IPS-15b (cell line): Measurements from ENCODE around the gene AP3D1.

Source experiments
- H3K27me3 ChIP-seq: one replicate; pipeline ENCODE4 v1.6.1; 2013; ENCODE audit warnings: low read length; ENCODE audit not compliant: control insufficient read depth, insufficient read depth
- H3K36me3 ChIP-seq: one replicate; pipeline ENCODE4 v1.6.1; 2013; ENCODE audit warnings: low read length; ENCODE audit not compliant: control insufficient read depth, insufficient read depth
- H3K4me1 ChIP-seq: one replicate; pipeline ENCODE4 v1.6.1; 2013; ENCODE audit warnings: mild to moderate bottlenecking, low read length; ENCODE audit not compliant: control insufficient read depth, insufficient read depth
- H3K4me3 ChIP-seq: one replicate; pipeline ENCODE4 v1.5.1; 2013; ENCODE audit warnings: low read depth, low read length
- H3K9ac ChIP-seq: one replicate; pipeline ENCODE4 v1.6.1; 2013; ENCODE audit warnings: low read depth, mild to moderate bottlenecking, low read length
- H3K9me3 ChIP-seq: one replicate; pipeline ENCODE4 v1.6.1; 2013; ENCODE audit warnings: mild to moderate bottlenecking, low read length; ENCODE audit not compliant: control insufficient read depth, insufficient read depth

The AP3D1 gene

DNA sequence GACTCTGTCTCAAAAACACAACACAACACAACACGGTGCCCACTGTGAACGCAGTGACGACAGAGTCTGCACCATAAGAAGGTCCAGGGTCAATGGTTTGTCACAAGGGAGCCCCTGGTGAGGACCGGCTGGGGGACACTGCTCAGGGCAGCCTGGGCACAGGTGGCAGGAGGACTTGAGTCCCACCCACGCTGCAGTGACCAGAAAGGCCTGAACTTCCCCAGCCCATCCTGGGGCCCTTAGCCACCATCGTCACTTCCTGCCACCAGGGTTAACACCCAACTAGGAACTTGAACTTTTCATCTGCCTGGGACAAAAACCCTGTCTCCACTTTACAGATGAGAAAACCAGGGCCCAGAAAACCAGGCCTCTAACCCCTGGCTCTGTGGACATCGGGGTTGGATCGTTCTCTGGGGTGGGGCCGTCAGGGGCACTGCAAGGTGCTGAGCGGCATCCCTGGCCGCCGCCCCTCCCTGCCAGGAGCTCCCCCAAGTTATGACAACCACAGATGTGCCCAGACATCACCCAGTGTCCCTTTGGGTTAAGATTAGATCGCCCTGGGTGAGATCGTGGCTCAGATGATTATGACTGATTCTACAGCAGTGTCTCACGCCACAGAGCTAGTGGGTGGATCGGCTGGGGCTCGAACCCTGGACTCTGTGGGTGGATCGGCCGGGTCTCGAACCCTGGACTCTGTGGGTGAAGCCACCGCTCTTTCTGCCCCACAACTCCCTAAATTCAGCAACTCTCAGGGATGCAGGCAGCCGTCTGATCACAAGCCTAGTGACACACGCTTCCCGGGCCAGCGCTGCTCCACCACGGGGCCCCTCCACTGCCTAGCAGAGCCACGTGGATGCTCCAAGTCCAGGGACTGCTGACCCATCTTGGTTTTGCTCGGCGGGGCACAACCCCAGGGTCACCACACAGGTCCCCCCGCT lies 69.2 kb downstream of the AP3D1 start:
- Histone ChIP-seq H3K4me3 (no peak overlapping the region), H3K27me3 (no peaks in the 10 kb centered on the region), H3K9ac (no peak overlapping the region), H3K9me3 (no peaks in the 10 kb centered on the region), H3K36me3 (peaks cover 5% of the 10 kb centered on the region), H3K4me1 (no peaks in the 10 kb centered on the region)

DNA sequence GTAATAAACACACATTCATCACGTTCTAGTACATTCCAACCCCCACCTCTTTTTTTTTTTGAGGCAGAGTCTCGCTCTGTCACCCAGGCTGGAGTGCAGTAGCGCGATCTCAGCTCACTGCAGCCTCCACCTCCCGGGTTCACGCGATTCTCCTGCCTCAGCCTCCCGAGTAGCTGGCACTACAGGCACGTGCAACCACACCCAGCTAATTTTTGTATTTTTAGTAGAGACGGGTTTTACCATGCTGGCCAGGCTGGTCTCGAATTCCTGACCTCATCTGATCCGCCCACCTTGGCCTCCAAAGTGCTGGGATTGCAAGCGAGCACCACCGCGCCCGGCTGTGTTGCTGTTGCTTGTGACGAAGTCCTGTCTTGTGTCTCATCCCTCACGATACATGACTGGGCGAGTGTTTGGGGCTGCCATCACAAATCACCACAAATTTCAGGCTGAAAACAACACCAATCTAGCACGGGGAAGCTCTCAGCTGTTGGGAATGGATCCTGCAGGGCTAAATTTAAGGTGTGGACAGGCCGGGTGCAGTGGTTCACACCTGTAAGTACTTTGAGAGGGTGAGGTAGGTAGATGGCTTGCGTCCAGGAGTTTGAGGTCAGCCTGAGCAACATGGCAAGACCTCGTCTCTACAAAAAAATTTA lies 70.9 kb downstream of the AP3D1 start:
- Histone ChIP-seq H3K4me3 (no peak overlapping the region), H3K27me3 (no peaks in the 10 kb centered on the region), H3K9ac (no peak overlapping the region), H3K36me3 (peaks cover 5% of the 10 kb centered on the region), H3K9me3 (no peaks in the 10 kb centered on the region), H3K4me1 (no peaks in the 10 kb centered on the region)

DNA sequence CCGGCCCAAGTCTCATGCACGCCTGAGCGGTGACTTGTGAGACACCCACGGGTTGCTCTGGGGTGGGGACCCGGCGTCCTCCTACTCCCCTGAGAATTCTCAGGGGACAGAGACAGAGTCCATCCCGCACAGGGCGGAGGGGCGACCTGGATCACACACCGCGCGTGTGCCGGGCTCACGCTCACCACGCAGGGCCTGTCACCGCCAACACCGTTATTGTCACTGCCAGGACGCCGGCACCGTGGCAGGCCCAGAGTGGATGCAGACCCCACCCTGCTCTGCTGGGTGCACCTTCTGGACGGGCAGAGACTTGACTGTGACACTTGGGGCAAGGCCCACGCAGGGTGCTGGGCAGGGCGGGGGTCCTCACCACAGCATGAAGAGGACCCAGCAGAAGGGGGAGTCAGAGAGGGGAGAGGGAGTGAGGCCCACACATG lies 71.5 kb downstream of the AP3D1 start:
- Histone ChIP-seq H3K36me3 (peaks cover 5% of the 10 kb centered on the region), H3K27me3 (no peaks in the 10 kb centered on the region), H3K9me3 (no peaks in the 10 kb centered on the region), H3K4me3 (no peak overlapping the region), H3K9ac (no peak overlapping the region), H3K4me1 (no peaks in the 10 kb centered on the region)

DNA sequence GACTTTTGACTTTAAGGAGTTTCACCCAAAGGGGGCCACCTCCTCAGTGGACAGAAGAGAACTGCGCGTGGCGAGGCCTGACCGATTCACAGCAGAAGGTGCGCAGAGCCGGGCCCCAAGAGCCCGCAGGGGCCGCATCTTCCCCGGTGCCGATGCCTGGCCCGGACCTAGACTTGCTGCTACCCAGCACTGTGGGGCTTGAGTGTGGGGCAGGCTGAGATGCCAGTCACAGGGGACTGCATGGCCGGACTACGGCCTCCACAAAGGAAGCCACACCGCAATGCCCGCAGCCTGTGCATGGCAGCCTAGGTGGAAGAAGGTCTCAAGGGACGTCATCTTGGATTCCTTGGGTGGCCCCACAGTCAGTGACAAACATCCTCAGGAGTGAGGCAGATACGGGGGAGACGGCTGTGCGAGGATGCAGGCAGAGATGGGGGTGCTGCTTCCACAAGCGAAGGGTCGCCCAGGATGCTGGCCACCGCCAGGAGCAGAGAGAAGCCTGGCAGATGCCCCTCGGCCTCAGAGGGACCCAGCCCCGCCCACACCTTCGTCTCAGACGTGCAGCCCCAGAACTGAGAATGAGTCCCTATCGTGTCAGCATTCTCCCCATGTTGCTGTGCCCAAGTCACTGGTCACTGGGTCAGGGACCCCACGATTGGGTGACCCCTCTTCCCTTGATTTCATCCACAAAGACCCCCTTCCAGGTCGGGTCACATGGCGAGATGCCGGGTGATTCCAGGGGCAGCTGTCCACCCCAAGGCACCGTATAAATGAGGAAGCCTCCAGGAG lies 72.1 kb downstream of the AP3D1 start:
- Histone ChIP-seq H3K27me3 (no peaks in the 10 kb centered on the region), H3K36me3 (peaks cover 5% of the 10 kb centered on the region), H3K9me3 (no peaks in the 10 kb centered on the region), H3K4me3 (no peak overlapping the region), H3K9ac (no peak overlapping the region), H3K4me1 (no peaks in the 10 kb centered on the region)

DNA sequence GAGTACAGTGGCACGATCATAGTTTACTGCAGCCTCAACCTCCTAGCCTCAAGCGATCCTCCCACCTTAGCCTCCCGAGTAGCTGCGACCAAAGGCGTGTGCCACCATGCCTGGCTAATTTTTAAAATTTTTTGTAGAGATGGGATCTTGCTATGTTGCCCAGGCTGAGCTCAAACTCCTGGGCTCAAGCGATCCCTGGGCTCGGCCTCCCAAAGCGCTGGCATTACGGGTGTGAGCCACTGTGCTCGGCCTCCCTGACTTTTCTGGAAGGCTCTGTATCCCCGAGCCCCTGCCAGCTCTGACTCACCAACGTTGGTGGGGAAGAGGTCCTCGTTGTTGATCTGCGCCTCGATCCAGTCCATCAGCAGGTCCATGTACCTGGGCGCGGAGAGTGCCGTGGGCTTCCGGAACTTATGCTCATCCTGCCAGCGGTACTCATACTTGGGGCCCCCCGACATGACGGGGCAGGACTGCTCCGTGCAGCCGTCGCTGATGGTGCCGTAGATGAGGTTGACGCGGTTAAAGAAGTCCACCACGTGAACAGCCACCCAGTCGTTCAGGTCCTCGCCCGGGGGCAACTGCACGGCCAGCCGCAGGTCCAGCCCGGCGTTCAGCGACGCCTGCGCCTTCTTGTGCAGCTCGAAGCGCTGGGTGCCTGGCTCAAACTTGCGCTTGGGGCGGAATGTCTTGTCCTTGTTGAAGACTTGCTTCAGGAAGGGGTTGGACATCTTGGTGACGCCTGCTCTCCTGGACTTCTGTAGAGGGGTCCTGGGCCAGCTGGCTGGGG lies 73.3 kb downstream of the AP3D1 start:
- Histone ChIP-seq H3K9me3 (no peaks in the 10 kb centered on the region), H3K9ac (no peak overlapping the region), H3K27me3 (no peaks in the 10 kb centered on the region), H3K4me1 (no peaks in the 10 kb centered on the region), H3K4me3 (no peak overlapping the region), H3K36me3 (peaks cover 5% of the 10 kb centered on the region)

DNA sequence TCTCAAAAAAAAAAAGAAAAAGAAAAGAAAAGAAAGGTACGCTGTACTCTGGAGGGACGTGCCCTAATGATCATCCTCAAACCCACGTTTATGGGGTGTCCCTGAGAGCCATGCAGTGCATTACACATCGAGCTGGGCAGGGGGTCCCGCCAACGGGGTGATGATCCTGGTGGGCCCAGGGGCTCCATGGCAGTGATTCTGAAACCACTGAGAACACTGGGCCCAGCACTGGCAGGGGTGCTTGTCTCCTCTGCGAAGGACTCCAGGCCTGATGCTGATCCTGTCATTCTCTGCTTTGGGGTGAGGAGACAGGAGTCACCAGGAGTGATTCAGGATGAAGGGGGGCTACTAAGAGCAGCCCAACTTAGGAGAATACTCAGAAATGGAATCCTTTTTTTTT lies 74.0 kb downstream of the AP3D1 start:
- H3K4me1 ChIP-seq: no peaks in the 10 kb centered on the region

DNA sequence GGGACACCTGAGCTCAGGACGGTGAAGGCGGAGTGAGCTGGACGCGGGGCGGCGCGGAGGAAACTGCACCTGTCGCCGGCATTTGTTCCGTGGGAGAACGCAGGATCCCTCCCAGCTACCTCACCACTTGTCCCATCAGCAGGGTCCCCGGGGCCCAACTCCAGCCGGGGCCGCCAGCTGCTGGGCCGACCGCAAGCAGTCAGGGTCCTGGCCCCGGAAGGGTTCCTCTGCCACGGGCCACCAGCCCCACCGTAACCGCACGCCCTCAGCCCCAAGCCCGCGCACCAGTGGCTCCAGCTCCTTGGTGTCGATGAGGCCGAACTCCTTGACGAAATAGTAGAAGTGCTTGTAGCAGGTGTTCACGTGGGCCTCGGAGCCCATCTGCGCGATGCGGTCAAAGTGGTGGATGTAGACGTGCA lies 74.8 kb downstream of the AP3D1 start:
- Histone ChIP-seq H3K4me1 (no peaks in the 10 kb centered on the region), H3K4me3 (no peak overlapping the region), H3K9me3 (no peaks in the 10 kb centered on the region), H3K9ac (no peak overlapping the region), H3K36me3 (peaks cover 5% of the 10 kb centered on the region), H3K27me3 (no peaks in the 10 kb centered on the region)

More for the DNA sequence above, 74.0 kb downstream of the AP3D1 start:
- H3K36me3 ChIP-seq: peaks cover 5% of the 10 kb centered on the region
- no peak overlapping the region for H3K4me3 ChIP-seq
- no peaks in the 10 kb centered on the region for H3K9me3 ChIP-seq
- H3K9ac ChIP-seq: no peak overlapping the region
- H3K27me3 ChIP-seq: no peaks in the 10 kb centered on the region

DNA sequence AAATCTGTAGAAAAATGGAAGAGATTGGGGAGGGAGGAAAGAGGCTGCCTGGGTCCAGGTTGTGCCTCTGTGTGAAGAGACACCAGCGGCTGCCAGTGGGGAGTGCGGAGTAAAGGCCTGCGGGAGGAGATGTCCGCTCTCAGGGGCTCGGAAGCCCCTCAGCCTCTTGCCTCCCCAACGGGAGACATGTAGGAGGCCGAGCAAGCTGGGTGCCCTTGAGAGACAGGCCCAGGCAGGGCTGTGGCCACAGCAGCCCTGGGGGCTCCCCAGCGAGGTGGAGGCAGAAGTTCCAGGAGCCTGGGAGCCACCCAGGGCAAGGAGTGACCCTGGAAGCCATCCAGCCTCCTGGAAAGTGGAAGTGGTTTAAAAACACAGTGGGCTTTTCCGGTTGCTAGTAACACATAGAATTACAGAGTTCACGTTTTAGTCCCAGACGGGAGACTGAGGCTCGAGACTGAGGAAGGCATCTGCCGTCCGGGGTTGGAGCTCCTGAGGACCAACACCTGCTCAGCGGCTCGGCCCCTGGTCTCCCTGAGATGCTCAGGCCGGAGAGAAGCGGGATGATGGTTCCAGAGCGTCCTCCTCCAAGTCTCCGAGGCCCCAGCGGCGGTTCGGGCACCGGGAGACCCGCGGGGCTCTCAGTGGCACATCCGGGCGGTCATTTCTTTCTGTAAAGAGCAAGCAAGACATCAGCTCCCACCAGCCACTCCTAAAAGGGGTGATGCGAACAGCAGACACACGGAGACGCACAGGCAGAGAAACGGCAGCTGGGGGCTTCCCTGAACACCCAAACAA lies 78.4 kb downstream of the AP3D1 start:
- Histone ChIP-seq H3K4me3 (no peak overlapping the region), H3K36me3 (peaks cover 2% of the 10 kb centered on the region), H3K4me1 (no peaks in the 10 kb centered on the region), H3K9ac (no peak overlapping the region), H3K9me3 (no peaks in the 10 kb centered on the region), H3K27me3 (no peaks in the 10 kb centered on the region)

DNA sequence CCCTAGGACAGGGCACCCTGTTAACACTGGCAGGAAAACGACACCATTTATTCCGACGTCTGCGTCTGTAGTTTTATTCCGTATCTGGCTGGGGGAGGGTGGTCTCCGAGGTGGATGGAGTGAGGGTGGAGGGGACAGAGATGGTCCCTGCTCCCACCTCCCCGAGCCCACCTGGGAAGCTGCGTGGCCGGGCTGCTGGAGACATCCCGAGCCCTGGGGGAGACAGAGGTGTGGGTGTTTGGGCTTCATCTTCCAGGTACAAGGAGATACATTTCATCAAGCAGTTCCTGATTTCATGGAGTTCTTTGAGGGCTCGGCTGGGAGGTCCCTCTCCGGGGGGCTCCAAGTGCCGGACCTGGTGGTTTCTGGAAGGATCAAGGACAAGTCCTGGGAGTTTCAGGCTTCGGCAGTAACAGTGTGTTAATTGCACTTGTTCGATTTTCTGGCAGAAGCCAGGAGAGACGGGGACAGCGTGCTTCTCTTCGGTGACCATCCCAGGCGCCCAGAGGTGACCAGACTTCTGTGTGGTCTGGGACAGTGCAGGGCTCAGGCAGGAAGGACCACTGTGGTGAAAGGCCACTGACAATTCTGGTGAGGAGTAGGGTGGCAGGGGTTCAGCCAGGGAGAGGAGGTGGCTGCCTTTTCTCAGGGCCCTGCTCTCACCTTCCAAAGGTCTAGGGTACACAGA lies 80.2 kb downstream of the AP3D1 start:
- H3K36me3 ChIP-seq: peaks cover 2% of the 10 kb centered on the region

DNA sequence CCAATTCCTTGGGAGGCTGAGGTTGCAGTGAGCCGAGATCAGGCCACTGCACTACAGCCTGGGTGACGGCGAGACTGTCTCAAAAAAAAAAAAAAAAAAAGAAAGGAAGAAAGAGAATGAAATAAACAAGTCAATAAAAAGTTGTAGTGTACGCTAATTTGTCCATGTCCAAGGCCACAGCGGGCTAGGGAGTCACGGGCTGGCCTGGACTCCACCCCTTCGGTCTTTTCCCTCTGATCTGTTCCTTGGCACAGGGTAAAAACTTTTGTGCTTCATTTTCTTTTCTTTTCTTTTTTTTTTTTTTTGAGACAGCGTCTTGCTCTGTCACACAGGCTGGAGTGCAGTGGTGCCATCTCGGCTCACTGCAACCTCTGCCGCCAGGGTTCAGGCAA lies 80.9 kb downstream of the AP3D1 start:
- no peak overlapping the region for H3K4me3 ChIP-seq
- no peaks in the 10 kb centered on the region for H3K9me3 ChIP-seq
- H3K27me3 ChIP-seq: no peaks in the 10 kb centered on the region
- peaks cover 2% of the 10 kb centered on the region for H3K36me3 ChIP-seq
- H3K9ac ChIP-seq: no peak overlapping the region
- H3K4me1 ChIP-seq: no peaks in the 10 kb centered on the region

More for the DNA sequence above, 80.2 kb downstream of the AP3D1 start:
- no peaks in the 10 kb centered on the region for H3K4me1 ChIP-seq
- H3K9me3 ChIP-seq: no peaks in the 10 kb centered on the region
- H3K4me3 ChIP-seq: no peak overlapping the region
- no peak overlapping the region for H3K9ac ChIP-seq
- no peaks in the 10 kb centered on the region for H3K27me3 ChIP-seq
